ENCODE results near the gene CACNB1.
"Not testable (repeated sequence)": the region's sequence is repeated elsewhere in the genome, so short reads cannot be mapped to it uniquely, and the experiment has no call there.

Gene CACNB1

DNA sequence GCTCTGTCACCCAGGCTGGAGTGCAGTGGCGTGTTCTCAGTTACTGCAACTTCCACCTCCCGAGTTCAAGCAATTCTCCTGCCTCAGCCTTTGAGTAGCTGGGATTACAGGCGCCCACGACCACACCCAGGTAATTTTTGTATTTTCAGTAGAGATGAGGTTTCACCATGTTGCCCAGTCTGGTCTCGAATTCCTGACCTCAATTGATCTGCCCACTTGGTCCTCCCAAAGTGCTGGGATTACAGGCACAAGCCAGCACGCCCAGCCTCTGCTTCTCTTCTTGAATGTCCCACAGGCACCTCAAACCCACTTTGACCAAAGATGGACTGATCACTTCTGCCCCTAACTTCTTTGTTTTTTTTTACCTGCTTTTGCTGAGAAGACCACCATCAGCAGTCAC, 26.9 kb downstream of the CACNB1 start:
- H3K4me2 ChIP-seq, result peak overlapping the region; percentile 97
- TF ChIP-seq Cebpa-rat (IDR thresholded peaks at IDR 0.05), result no peak
- peaks cover 16% of the 10 kb centered on the region; the same call in 1 of the 2 replicates for H4K20me1 ChIP-seq
- peaks cover 99% of the 10 kb centered on the region for H3K4me1 ChIP-seq
- H3K9ac ChIP-seq, result no peak overlapping the region
- no peaks in the 10 kb centered on the region for H3K36me3 ChIP-seq
- no peak overlapping the region for H3K4me3 ChIP-seq
- H3K27ac ChIP-seq, result peak overlapping the region; percentile 51; the same call in 1 of the 2 replicates
- H3K9me3 ChIP-seq, result no peaks in the 10 kb centered on the region
- H3K27me3 ChIP-seq, result peaks cover 12% of the 10 kb centered on the region

DNA sequence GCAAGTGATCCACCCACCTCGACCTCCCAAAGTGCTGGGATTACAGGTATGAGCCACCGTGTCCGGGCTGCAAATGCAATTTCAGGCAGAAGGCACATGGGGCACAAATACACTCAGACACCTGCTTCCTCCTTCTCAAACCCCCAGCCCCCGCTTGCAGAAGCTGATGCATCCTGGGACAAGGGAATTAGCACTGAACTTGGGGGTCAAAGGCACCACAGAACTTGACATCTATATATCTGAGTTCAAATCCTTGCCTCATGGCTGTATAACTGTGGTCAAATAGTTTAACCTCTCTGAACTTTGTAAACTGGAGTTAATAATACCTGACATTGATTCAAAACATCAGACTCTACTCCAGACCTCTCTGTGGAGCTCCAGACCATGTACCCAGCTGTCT, 27.4 kb downstream of the CACNB1 start:
- Histone ChIP-seq H3K9ac (no peak overlapping the region), H3K4me1 (peaks cover 99% of the 10 kb centered on the region), H3K4me2 (peak overlapping the region; percentile 97)

DNA sequence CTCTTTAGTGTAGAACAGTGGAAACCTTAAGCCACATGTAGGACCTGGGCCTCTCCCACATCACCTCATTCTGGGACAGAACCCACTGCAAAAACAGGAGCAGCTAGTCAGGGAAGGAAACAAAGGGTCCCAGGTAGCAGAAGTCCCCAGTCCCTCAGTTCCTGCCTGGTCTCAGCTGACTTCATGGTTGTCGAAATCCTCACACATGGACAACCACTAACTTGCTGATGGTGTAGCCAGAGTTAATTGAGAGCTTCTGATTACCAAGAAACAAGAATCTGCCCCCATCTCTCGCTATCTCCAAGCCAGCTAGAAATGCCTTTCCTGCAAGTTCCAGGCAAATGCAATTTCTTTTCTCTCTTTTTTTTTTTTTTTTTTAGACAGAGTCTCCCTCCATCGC, 28.0 kb downstream of the CACNB1 start:
- peak overlapping the region; percentile 97 for H3K4me2 ChIP-seq

More for the DNA sequence above, 27.4 kb downstream of the CACNB1 start:
- Histone ChIP-seq H3K27me3 (peaks cover 17% of the 10 kb centered on the region), H3K4me3 (no peak overlapping the region), H4K20me1 (peaks cover 16% of the 10 kb centered on the region; the same call in 1 of the 2 replicates), H3K27ac (no peak overlapping the region), H3K9me3 (no peaks in the 10 kb centered on the region), H3K36me3 (no peaks in the 10 kb centered on the region)
- no peak for TF ChIP-seq Cebpa-rat (IDR thresholded peaks at IDR 0.05)

DNA sequence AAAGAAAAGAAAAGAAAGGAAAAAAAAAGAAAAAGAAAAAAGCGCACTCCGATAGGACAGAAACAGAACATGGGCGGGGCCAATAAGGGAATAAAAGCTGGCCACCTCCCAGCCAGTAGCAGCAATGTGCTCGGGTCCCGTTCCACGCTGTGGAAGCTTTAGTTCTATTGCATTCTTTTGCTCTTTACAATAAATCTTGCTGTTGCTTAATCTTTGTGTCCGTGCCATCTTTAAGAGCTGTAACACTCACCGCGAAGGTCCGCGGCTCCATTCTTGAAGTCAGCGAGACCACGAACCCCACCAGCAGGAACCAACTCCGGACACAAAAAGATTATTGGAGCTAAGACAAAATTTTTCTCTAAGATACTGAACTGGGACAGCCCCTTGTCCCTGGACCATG, 28.4 kb downstream of the CACNB1 start:
- H3K4me3 ChIP-seq, result no peak overlapping the region
- no peaks in the 10 kb centered on the region for H3K9me3 ChIP-seq
- no peaks in the 10 kb centered on the region for H3K36me3 ChIP-seq
- no peak for TF ChIP-seq Cebpa-rat (IDR thresholded peaks at IDR 0.05)
- H3K27ac ChIP-seq, result peak overlapping the region; percentile 57
- peaks cover 99% of the 10 kb centered on the region for H3K4me1 ChIP-seq
- peaks cover 25% of the 10 kb centered on the region for H3K27me3 ChIP-seq
- H3K9ac ChIP-seq, result no peak overlapping the region
- H4K20me1 ChIP-seq, result peaks cover 9% of the 10 kb centered on the region; the same call in 1 of the 2 replicates
- peak overlapping the region; percentile 97 for H3K4me2 ChIP-seq

More for the DNA sequence above, 28.0 kb downstream of the CACNB1 start:
- H4K20me1 ChIP-seq, result peaks cover 14% of the 10 kb centered on the region; the same call in 1 of the 2 replicates
- no peaks in the 10 kb centered on the region for H3K9me3 ChIP-seq
- H3K4me1 ChIP-seq, result peaks cover 99% of the 10 kb centered on the region
- peaks cover 23% of the 10 kb centered on the region for H3K27me3 ChIP-seq
- no peaks in the 10 kb centered on the region for H3K36me3 ChIP-seq
- H3K4me3 ChIP-seq, result no peak overlapping the region
- no peak overlapping the region for H3K9ac ChIP-seq
- peak overlapping the region; percentile 57 for H3K27ac ChIP-seq
- no peak for TF ChIP-seq Cebpa-rat (IDR thresholded peaks at IDR 0.05)

DNA sequence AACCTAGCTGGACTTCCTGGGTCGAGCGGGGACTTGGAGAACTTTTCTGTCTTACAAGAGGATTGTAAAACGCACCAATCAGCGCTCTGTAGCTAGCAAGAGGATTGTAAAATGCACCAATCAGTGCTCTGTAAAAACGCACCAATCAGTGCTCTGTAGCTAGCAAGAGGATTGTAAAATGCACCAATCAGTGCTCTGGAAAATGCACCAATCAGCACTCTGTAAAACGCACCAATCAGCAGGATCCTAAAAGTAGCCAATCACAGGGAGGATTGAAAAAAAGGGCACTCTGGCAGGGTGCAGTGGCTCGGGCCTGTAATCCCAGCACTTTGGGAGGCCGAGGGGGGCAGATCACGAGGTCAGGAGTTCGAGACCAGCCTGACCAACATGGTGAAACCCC, 29.0 kb downstream of the CACNB1 start:
- Histone ChIP-seq H3K27me3 (peaks cover 25% of the 10 kb centered on the region), H3K4me1 (peaks cover 99% of the 10 kb centered on the region), H3K27ac (peak overlapping the region; percentile 52; the same call in 1 of the 2 replicates), H3K4me2 (peak overlapping the region; percentile 93)
- H3K9ac ChIP-seq, H3K36me3 ChIP-seq, H4K20me1 ChIP-seq, H3K4me3 ChIP-seq, H3K9me3 ChIP-seq: not testable (repeated sequence)

DNA sequence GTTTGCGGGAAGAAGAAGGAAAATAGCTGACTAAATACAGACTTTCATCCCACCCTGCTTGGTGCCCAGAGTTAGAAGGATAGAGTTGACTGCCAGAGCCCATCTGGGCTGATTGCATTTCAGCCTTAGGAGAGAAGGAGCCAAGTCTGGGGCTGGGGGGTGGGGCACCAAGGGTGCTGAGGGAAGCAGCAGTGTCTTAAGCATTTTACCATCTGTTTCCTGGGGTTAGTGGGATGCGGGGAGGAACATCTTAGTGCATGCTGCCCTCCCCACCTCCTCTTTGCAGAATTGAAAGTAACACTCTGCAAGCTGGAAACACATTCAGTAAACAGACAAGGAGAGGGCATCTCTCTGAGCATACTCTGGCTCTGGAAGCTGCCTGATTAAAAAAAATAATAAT, 30.0 kb downstream of the CACNB1 start:
- peaks cover 99% of the 10 kb centered on the region for H3K4me1 ChIP-seq

DNA sequence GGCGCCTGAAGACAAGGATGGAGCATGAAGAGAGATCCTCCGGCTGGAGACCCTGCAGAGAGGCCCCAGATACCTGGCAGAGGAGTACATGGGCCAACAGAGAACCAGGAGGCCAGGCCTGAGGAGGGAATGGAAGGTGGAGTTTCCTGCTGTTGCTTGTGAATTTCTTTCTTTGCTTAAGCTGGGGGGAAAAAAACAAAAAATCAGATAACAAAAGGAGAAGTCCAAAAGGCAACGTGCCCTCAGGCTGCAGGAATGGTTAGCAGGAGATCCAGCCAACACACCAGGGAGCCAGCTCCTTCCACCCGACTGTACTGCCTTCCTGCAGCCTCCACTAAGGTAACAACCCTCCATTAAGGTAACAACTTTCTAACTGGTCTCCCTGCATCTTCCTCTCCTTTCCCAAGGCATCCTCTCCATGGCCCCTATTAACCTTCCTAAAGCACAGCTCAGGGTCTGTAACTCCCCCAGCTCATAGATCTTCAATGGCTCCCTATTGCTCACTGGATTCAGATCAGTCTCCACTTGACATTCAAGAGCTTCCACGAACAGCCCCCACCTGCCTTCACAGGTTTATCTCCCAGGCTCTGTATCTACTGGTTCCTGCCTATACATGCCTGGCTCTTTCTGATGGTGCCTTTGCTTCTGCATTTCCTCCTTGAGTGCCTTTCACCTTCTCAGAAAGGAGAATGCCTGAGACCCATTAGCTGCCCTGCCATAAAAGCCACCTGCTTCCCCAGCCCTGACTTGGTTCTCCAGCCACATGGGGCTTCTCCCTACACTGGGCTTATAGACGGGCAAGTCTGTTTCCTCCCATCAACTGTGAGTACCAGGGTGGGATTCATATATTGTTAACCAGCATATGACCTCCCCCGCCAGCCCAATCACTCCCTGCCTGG, 30.8 kb downstream of the CACNB1 start:
- Histone ChIP-seq H3K9ac (peak overlapping the region; percentile 49; the same call in 1 of the 2 replicates), H3K4me1 (peaks cover 99% of the 10 kb centered on the region), H3K9me3 (no peaks in the 10 kb centered on the region), H3K27ac (peak overlapping the region; percentile 58), H3K4me2 (peak overlapping the region; percentile 93), H3K4me3 (peak overlapping the region; percentile 65), H3K27me3 (peaks cover 25% of the 10 kb centered on the region), H3K36me3 (no peaks in the 10 kb centered on the region), H4K20me1 (no peaks in the 10 kb centered on the region)
- no peak for TF ChIP-seq Cebpa-rat (IDR thresholded peaks at IDR 0.05)

More for the DNA sequence above, 30.0 kb downstream of the CACNB1 start:
- Histone ChIP-seq H3K9ac (peak overlapping the region; percentile 1; the same call in 1 of the 2 replicates), H3K4me3 (0 out of 2 replicates have a peak overlapping the region, but pooled peaks have one; percentile 65), H3K9me3 (no peaks in the 10 kb centered on the region), H3K27ac (peak overlapping the region; percentile 58), H4K20me1 (no peaks in the 10 kb centered on the region), H3K4me2 (peak overlapping the region; percentile 93), H3K36me3 (no peaks in the 10 kb centered on the region), H3K27me3 (peaks cover 25% of the 10 kb centered on the region)
- no peak for TF ChIP-seq Cebpa-rat (IDR thresholded peaks at IDR 0.05)

DNA sequence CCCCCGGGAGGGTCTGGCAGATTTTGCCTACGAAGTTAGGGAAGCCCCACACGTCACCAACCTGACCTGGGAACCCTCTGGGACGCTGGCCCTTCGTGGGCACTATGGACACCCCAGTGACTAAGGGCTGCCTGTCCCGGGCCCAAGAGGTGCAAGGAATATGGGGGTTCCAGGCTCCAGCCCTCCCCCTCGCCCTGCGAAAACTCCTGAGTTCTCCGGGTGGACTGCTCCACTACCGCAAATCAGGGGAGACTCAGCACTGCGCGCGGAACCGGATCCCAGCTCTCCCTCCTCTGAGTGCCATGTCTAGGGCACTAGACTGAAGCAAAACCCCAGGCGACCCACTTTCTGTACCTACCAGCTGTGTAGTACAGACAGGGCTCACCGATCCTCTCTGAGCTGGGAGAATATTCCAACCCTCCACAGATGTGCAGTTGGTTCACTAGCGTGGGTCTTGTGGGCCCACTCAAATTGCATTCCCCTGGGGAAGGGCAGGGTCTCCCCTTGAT, 31.6 kb downstream of the CACNB1 start, which contains the start of gene ARL5C:
ARL5C (minus strand) TSS at position 321 of the 509 bp plus-strand sequence. CDS start 401 bp downstream, outside the sequence.
- H3K27ac ChIP-seq, result peak within 1 kb of the TSS; percentile 64
- H3K9ac ChIP-seq, result peak within 1 kb of the TSS; percentile 49
- H3K4me3 ChIP-seq, result peak within 1 kb of the TSS; percentile 65
- H4K20me1 ChIP-seq, result no peaks in the 10 kb centered on the region
- H3K4me2 ChIP-seq, result peak within 1 kb of the TSS; percentile 93
- H3K36me3 ChIP-seq, result no peaks in the 10 kb centered on the region
- H3K4me1 ChIP-seq, result peaks cover 99% of the 10 kb centered on the region
- no peak for TF ChIP-seq Cebpa-rat (IDR thresholded peaks at IDR 0.05)
- peaks cover 25% of the 10 kb centered on the region for H3K27me3 ChIP-seq
- no peaks in the 10 kb centered on the region for H3K9me3 ChIP-seq

DNA sequence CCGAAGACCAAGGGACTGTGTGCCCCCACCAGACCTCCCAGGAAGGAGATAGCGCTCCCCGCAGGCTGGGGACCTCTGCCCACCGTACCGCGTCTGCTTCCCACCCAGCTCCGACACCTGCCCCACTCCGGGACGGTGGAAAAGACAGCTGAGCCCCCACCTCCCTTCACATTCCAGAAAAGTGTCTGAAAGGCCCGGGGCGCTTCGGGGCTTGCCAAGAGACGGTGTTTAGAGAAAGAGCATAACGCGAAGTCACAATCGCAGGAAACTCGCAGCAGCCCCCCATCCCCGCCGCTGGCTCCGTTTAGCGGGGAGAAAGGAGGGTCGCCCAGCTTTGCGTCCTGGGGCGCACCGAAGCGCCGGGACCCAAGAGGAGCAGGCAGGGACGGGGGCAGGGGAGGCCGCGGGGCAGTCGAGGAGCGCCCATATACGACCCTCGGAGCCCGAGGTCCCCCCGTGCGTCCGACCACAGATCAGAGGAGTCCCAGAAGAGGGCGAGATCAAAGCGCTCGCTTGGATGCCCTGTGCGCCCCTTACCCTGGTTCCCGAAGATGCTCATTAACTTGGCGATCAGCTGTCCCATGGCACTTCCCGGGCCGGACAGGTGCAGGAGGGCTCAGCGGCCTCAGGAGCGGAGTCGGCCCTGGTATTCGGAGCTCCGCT, 32.2 kb downstream of the CACNB1 start:
- Histone ChIP-seq H4K20me1 (no peaks in the 10 kb centered on the region), H3K4me1 (peaks cover 99% of the 10 kb centered on the region), H3K9me3 (no peaks in the 10 kb centered on the region), H3K9ac (peak overlapping the region; percentile 49), H3K4me3 (peak overlapping the region; percentile 65), H3K4me2 (peak overlapping the region; percentile 93), H3K36me3 (no peaks in the 10 kb centered on the region), H3K27me3 (peaks cover 25% of the 10 kb centered on the region), H3K27ac (peak overlapping the region; percentile 64)
- no peak for TF ChIP-seq Cebpa-rat (IDR thresholded peaks at IDR 0.05)

Data from BLaER1 (cell line).